Activated CD8-positive, alpha-beta T cell treated with anti-CD3 and anti-CD28 coated beads, Interleukin-2, amount 10 ng/mL, durations not matched to agents 7 days and 5 days (primary cell): ENCODE data around the gene ARF5. TPM values are rescaled to one million over a fixed set of nuclear protein-coding genes. Genes with fewer than 3 reads are reported as not detected.
A peak's percentile ranks its signal among the peaks of the same experiment; 100 is the strongest.

Experiments used
- ATAC-seq: fragments of 150-1000 bp; cut with Tn5 transposase; one replicate; pipeline ENCODE4 v1.10.0; 2021; ENCODE audit warnings: moderate library complexity
- CTCF ChIA-PET: fragments of 350-600 bp; sonication (Branson Sonifier 250); formaldehyde crosslinking; loops from one replicate; lab custom pipeline; 2021; ENCODE audit warnings: antibody characterized with exemption; lab: Charles Lee
- POLR2A ChIA-PET: fragments of 350-600 bp; sonication (Branson Sonifier 250); formaldehyde crosslinking; loops from one replicate; lab custom pipeline; 2021; ENCODE audit warnings: antibody characterized with exemption; lab: Charles Lee
- DNase-seq: peaks from one replicate; pipeline ENCODE4 v3.0.0-alpha.2; 2020
- H3K27ac Mint-ChIP-seq: one replicate; pipeline ENCODE4 v1.8.0; 2021; ENCODE audit warnings: mild to moderate bottlenecking, mixed read lengths
- H3K27me3 Mint-ChIP-seq: one replicate; pipeline ENCODE4 v1.8.0; 2021; ENCODE audit warnings: low read depth, mixed read lengths
- H3K36me3 Mint-ChIP-seq: one replicate; pipeline ENCODE4 v1.8.0; 2021; ENCODE audit warnings: low read depth, mixed read lengths
- H3K4me1 Mint-ChIP-seq: one replicate; pipeline ENCODE4 v1.8.0; 2021; ENCODE audit warnings: low read depth, mixed read lengths
- H3K4me3 Mint-ChIP-seq: one replicate; pipeline ENCODE4 v1.8.0; 2021; ENCODE audit warnings: mild to moderate bottlenecking, mixed read lengths
- H3K9me3 Mint-ChIP-seq: one replicate; pipeline ENCODE4 v1.8.0; 2022; ENCODE audit warnings: mixed read lengths; ENCODE audit not compliant: insufficient read depth
- total RNA-seq, 2 experiments: library from RNA; stranded (reverse); gene quantifications; one replicate each; pipeline ENCODE4 v1.2.3, GENCODE V29; 2021

Gene ARF5
- total RNA-seq, 2 experiments from 2014 or later, result 136 to 138 TPM

- no peak for ATAC-seq
- Mint-ChIP-seq H3K4me1 (peaks cover 19% of the 10 kb centered on the region), H3K27me3 (no peaks in the 10 kb centered on the region), H3K9me3 (no peaks in the 10 kb centered on the region), H3K27ac (no peak overlapping the region), H3K36me3 (peaks cover 30% of the 10 kb centered on the region), H3K4me3 (no peak overlapping the region)
- CTCF ChIA-PET, result no interaction called here
- no peak for DNase-seq
- POLR2A ChIA-PET, result no interaction called here
Measured at GRCh38 chr7:127578036-127578684, 10.1 kb upstream of the ARF5 start.

GRCh38 chr7:127578711-127579275 is 9.4 kb upstream of the ARF5 start:
- Mint-ChIP-seq H3K27me3 (no peaks in the 10 kb centered on the region), H3K9me3 (no peaks in the 10 kb centered on the region), H3K4me1 (peaks cover 26% of the 10 kb centered on the region), H3K36me3 (peaks cover 34% of the 10 kb centered on the region), H3K27ac (no peak overlapping the region), H3K4me3 (no peak overlapping the region)
- POLR2A ChIA-PET, result no interaction called here
- DNase-seq, result no peak
- no peak for ATAC-seq
- CTCF ChIA-PET, result no interaction called here

GRCh38 chr7:127580612-127581011 is 7.6 kb upstream of the ARF5 start:
- POLR2A ChIA-PET, result no interaction called here
- DNase-seq (no peak), ATAC-seq (no peak)
- Mint-ChIP-seq H3K27ac (no peak overlapping the region), H3K36me3 (peaks cover 36% of the 10 kb centered on the region), H3K27me3 (no peaks in the 10 kb centered on the region), H3K4me3 (no peak overlapping the region), H3K4me1 (peaks cover 40% of the 10 kb centered on the region), H3K9me3 (no peaks in the 10 kb centered on the region)
- CTCF ChIA-PET, result interaction anchor here (1.1 kb wide), 1 partner anchor 134 kb away, joined by 3 read pairs; no protein-coding TSS in a partner anchor

DNA sequence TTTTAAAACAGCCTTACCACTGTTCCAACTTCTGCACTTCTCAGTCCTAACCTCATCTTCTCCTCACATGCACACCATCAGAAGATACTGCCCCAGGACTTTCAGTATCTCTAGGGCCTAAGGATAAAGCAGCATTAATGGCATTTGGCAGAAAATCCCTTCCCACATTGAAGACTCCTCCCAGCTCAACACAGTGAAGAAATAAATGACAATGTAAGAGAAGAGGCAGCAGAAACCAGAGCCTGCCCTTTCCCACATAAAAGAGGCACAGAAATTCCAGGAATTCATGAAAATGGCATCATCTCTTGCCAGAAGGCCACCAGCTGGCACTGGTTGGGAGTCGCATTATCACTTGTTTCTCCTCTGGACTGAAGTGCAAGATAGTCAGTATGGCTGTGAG is 6.5 kb upstream of the ARF5 start:
- H3K4me3 Mint-ChIP-seq, result no peak overlapping the region
- peaks cover 35% of the 10 kb centered on the region for H3K36me3 Mint-ChIP-seq
- CTCF ChIA-PET, result interaction anchor here (1.1 kb wide), 1 partner anchor 135 kb away, joined by 3 read pairs; no protein-coding TSS in a partner anchor
- H3K4me1 Mint-ChIP-seq, result peaks cover 44% of the 10 kb centered on the region
- POLR2A ChIA-PET, result interaction anchor here (1.1 kb wide), 1 partner anchor 189 kb away, joined by 5 read pairs; the partner anchor contains the start of gene ZNF800
- no peak for DNase-seq
- no peak overlapping the region for H3K27ac Mint-ChIP-seq
- no peaks in the 10 kb centered on the region for H3K27me3 Mint-ChIP-seq
- H3K9me3 Mint-ChIP-seq, result no peaks in the 10 kb centered on the region
- ATAC-seq, result no peak

- POLR2A ChIA-PET, result interaction anchor here (1.1 kb wide), 1 partner anchor 190 kb away, joined by 5 read pairs; the partner anchor contains the start of gene ZNF800
Measured at GRCh38 chr7:127582361-127582760, 5.8 kb upstream of the ARF5 start.

DNA sequence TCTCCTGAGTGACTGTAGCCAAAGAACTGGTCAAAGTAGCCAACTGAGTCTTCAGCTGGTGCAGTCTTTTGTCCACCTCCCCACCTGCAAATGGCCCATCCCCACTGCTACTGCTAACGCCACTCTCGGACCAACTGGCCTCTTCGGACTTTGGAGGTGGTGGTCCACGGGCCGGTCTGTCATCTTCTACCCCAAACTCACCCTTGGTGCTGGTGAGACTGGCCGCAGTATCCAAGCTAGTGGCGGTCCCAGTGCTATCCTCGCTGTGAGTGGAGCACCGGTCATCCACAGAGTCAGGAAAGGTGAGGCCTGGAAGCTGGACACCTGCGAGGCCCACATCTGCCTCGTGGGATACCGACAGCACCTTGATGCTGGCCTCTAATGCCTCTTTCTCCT is 3.6 kb upstream of the ARF5 start:
- Mint-ChIP-seq H3K36me3 (peaks cover 35% of the 10 kb centered on the region), H3K27me3 (no peaks in the 10 kb centered on the region), H3K27ac (peak overlapping the region; percentile 97), H3K9me3 (no peaks in the 10 kb centered on the region), H3K4me3 (peak overlapping the region; percentile 94), H3K4me1 (peaks cover 54% of the 10 kb centered on the region)
- DNase-seq, result no peak
- CTCF ChIA-PET, result interaction anchor here (1.1 to 3.0 kb wide), 3 partner anchors 36 to 624 kb away, joined by 3 to 11 read pairs (median 4); no protein-coding TSS in a partner anchor
- POLR2A ChIA-PET, result interaction anchor here (0.9 to 1.9 kb wide), 4 partner anchors 12 to 625 kb away, joined by 3 to 8 read pairs (median 4); partner anchors contain the start of gene ZNF800
- no peak for ATAC-seq

More at GRCh38 chr7:127582361-127582760, 5.8 kb upstream of the ARF5 start:
- Mint-ChIP-seq H3K4me1 (peaks cover 46% of the 10 kb centered on the region), H3K36me3 (peaks cover 35% of the 10 kb centered on the region), H3K27ac (no peak overlapping the region), H3K4me3 (no peak overlapping the region), H3K9me3 (no peaks in the 10 kb centered on the region), H3K27me3 (no peaks in the 10 kb centered on the region)
- no peak for DNase-seq
- no peak for ATAC-seq
- CTCF ChIA-PET, result no interaction called here

GRCh38 chr7:127585044-127585953 is 2.9 kb upstream of the ARF5 start, which contains the start of gene GCC1:
GCC1 (minus strand) TSS chr7:127585596; CDS start chr7:127585182, 414 bp downstream.
- Mint-ChIP-seq H3K27ac (peak within 1 kb of the TSS; percentile 97), H3K36me3 (peaks cover 39% of the 10 kb centered on the region), H3K4me3 (peak within 1 kb of the TSS; percentile 94), H3K9me3 (no peaks in the 10 kb centered on the region), H3K4me1 (peaks cover 58% of the 10 kb centered on the region), H3K27me3 (no peaks in the 10 kb centered on the region)
- ATAC-seq (peak; percentile 76), DNase-seq (peak; percentile 94)
- CTCF ChIA-PET, result interaction anchor here (0.8 to 3.0 kb wide), 7 partner anchors 13 to 624 kb away, joined by 3 to 11 read pairs (median 3); no protein-coding TSS in a partner anchor
- POLR2A ChIA-PET, result interaction anchor here (0.6 to 1.9 kb wide), 7 partner anchors 11 to 624 kb away, joined by 3 to 8 read pairs (median 4); partner anchors contain the start of gene ZNF800

DNA sequence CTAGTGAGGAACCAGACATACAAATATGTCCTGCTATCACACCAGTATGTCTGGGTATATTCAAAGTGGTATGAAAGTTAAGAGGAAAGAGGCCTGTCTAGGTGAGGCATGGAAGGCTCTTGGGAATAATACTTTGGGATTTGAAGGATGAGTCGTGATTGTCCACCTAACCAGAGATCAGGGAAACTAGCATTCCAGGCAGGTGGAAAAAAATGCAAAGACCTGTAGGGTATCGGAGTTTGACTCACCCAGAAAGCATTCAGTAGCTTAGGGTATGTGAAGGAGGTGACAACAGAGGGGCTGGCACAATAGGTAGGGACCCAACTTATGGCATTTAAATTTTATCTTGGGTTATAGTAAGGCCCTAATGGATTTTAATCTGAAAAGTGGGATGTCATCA is 1.9 kb upstream of the ARF5 start:
- CTCF ChIA-PET, result interaction anchor here (0.8 to 3.0 kb wide), 5 partner anchors 42 to 623 kb away, joined by 3 to 11 read pairs (median 3); no protein-coding TSS in a partner anchor
- Mint-ChIP-seq H3K4me1 (peaks cover 54% of the 10 kb centered on the region), H3K27ac (no peak overlapping the region), H3K36me3 (peaks cover 41% of the 10 kb centered on the region), H3K4me3 (no peak overlapping the region), H3K27me3 (no peaks in the 10 kb centered on the region), H3K9me3 (no peaks in the 10 kb centered on the region)
- ATAC-seq (no peak), DNase-seq (no peak)
- POLR2A ChIA-PET, result interaction anchor here (0.6 kb wide), 1 partner anchor 41 kb away, joined by 3 read pairs; no protein-coding TSS in a partner anchor

DNA sequence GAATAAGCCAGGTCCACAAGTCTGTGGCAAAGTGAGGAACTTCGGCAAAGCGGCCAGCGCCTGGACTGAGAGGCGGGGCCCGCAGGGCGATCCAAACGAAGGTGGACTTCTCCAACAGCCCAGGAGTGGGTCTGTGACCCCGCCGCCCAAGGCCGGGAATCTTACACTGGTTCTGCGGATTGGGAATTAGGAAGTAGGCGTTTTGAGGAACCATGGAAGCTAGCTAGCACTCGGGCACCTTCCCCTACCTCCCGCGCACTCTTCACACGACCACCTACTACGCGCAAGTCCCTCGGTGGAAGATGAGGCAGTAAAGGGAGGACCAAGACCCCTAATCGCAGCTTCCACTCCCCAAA is 570 bp upstream of the ARF5 start:
- Mint-ChIP-seq H3K4me3 (peak overlapping the region; percentile 71), H3K27ac (no peak overlapping the region), H3K4me1 (peaks cover 45% of the 10 kb centered on the region), H3K36me3 (peaks cover 36% of the 10 kb centered on the region), H3K27me3 (no peaks in the 10 kb centered on the region), H3K9me3 (no peaks in the 10 kb centered on the region)
- ChIA-PET POLR2A (interaction anchor here (1.9 kb wide), 1 partner anchor 196 kb away, joined by 9 read pairs; the partner anchor contains the start of gene ZNF800), CTCF (no interaction called here)
- no peak for ATAC-seq
- no peak for DNase-seq

GRCh38 chr7:127588697-127589482 is 679 bp downstream of the ARF5 start:
- Mint-ChIP-seq H3K27ac (peak overlapping the region; percentile 86), H3K27me3 (no peaks in the 10 kb centered on the region), H3K36me3 (peaks cover 26% of the 10 kb centered on the region), H3K9me3 (no peaks in the 10 kb centered on the region), H3K4me1 (peaks cover 32% of the 10 kb centered on the region), H3K4me3 (peak overlapping the region; percentile 85)
- DNase-seq, result peak; percentile 55
- peak; percentile 27 for ATAC-seq
- ChIA-PET CTCF (interaction anchor here (0.6 to 1.0 kb wide), 4 partner anchors 68 to 241 kb away, joined by 3 to 4 read pairs (median 3); no protein-coding TSS in a partner anchor), POLR2A (interaction anchor here (1.9 kb wide), 1 partner anchor 197 kb away, joined by 9 read pairs; the partner anchor contains the start of gene ZNF800)
